ENCODE measurements around the gene TTC7B.

DNA sequence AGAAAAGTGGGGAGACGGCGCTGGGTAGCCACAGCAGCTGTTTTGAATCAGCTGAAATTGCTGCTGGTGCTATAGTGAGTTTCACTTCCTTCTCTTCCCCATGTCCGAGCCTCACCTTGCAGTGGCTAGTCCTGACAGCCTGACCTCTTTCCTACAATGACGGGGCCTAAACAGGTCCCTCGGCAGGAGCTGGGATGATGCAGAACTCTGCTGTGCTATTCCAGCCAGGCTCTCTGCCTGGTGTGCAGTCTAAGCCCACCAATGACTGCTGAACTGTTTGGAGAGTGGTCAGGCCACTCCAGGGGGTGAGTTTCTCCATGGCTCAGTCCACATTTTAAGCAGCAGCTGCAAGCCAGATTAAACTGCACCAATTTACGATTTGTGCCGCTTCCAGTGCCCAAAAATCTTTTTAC, 207.3 kb downstream of the TTC7B start:
- TF ChIP-seq, protein P1, sequence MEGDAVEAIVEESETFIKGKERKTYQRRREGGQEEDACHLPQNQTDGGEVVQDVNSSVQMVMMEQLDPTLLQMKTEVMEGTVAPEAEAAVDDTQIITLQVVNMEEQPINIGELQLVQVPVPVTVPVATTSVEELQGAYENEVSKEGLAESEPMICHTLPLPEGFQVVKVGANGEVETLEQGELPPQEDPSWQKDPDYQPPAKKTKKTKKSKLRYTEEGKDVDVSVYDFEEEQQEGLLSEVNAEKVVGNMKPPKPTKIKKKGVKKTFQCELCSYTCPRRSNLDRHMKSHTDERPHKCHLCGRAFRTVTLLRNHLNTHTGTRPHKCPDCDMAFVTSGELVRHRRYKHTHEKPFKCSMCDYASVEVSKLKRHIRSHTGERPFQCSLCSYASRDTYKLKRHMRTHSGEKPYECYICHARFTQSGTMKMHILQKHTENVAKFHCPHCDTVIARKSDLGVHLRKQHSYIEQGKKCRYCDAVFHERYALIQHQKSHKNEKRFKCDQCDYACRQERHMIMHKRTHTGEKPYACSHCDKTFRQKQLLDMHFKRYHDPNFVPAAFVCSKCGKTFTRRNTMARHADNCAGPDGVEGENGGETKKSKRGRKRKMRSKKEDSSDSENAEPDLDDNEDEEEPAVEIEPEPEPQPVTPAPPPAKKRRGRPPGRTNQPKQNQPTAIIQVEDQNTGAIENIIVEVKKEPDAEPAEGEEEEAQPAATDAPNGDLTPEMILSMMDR (IDR thresholded peaks at IDR 0.05): no peak
- TF ChIP-seq EZH2 (IDR thresholded peaks at IDR 0.05) (no peak), EZH2phosphoT487 (IDR thresholded peaks at IDR 0.05) (no peak)

Data from neural progenitor cell (in vitro differentiated cells).